Pons (tissue), 1 donor: ENCODE results near the gene NRXN2.
A peak's percentile ranks its signal among the peaks of the same experiment; 100 is the strongest.

ENCODE experiments used
- DNase-seq: peaks from one replicate; pipeline ENCODE4 v3.0.0-alpha.2; 2016; ENCODE audit warnings: low spot score

Gene NRXN2

DNA sequence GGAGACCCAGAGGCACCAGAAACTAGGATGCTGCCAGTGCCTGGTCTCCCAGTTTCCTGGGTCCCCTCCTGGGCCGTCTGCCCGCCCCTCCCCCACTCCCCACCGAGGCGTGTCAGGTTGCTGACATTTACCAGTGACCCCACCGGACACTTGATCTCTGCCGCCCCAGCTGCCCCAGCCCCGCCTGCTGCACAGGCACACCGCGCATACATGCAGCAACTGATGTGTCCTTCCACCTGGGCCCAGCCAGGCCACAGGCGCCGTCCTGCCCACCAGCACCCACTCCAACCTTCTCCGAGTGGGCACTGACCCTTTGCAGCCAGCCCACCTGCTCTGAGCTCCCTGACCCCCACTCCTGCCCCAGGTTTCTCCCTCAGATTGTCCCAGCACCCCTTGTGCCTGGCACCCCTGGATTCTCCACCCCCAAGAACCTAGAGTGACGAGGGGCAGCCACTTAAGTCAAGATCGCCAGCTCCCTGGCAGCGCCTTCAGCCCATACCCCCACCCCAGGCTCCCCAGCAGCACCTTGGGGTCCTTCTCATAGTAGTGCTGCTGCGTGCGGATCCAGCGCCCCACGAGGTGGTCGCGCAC lies 36.2 kb upstream of the NRXN2 start:
- no peak for DNase-seq

- no peak for DNase-seq
Observed at GRCh38 chr11:64758330-64759079, 35.5 kb upstream of the NRXN2 start.

- no peak for DNase-seq
Observed at GRCh38 chr11:64757549-64758329, 34.7 kb upstream of the NRXN2 start.

- DNase-seq: no peak
Observed at GRCh38 chr11:64755681-64756361, 32.8 kb upstream of the NRXN2 start.

DNA sequence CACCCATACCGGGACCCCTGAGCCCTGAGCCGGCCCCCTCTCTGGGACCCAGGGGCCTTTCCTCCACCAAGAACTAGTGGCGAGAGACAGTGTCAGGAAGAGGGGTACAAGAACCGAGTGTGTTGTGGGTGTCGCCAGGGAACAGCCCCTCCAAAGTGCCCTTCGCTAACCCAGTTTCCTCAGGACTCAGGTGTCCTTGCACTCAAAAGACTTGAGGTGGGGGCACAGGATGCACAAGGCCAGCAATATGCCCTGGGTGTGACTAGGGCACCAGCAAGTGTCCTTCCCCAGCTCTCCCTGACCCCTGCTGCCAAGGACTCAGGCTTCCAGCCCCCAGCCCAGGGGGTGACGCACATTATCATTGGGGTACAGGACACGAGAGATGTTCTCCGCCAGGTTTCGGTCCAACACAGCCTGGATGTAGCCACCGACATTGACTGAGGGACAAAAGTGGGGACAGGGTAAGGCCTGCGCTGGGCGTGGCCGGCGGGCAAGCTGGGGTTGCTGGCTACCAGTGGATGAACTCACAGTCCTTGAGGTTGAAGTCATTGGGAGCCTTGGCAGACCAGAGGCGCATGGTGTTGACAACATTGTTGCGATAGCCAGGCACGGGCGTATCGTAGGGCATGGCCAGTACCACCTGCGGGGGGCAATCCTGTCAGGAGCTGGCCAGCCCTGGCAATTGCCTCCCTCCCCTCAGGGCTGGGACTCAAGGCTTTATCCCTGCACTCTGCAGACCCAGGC lies 32.1 kb upstream of the NRXN2 start:
- DNase-seq: no peak

GRCh38 chr11:64754124-64754918 lies 31.3 kb upstream of the NRXN2 start:
- DNase-seq: no peak

DNA sequence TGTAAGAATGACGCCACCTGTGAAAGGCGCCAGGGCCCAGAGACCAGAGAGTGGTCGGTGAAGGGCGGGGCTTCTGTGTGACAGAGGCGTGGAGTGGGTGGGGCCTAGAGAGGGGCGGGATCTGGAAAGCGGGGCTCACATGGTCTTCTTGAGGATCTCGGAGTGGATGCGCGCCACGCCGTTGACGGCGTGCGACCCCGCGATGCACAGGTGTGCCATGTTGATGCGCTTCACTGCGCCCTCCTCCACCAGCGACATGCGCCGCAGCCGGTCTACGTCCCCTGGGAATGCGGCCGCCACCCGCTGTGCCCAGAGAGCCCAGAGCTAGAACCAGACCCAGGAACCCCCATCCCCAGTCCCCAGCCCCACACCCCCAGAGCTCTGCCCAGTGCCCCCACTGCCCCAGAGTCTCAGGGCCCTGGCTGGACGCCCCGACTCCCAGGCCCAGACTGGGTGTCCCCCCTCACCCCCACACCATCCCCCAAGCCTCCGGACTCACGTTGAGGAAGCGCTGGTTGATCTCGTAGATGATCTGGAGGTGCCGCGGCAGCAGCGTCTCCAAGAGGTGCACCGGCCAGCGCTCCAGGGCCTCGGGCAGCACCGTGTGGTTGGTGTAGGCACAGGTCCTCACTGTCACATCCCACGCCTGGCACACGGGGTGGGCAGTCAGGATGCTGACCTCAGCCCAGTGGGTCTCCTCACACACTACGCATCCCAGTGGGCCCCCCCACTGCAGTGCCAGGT lies 30.6 kb upstream of the NRXN2 start:
- DNase-seq: no peak

- no peak for DNase-seq
Observed at GRCh38 chr11:64753019-64753379, 30.0 kb upstream of the NRXN2 start.

DNA sequence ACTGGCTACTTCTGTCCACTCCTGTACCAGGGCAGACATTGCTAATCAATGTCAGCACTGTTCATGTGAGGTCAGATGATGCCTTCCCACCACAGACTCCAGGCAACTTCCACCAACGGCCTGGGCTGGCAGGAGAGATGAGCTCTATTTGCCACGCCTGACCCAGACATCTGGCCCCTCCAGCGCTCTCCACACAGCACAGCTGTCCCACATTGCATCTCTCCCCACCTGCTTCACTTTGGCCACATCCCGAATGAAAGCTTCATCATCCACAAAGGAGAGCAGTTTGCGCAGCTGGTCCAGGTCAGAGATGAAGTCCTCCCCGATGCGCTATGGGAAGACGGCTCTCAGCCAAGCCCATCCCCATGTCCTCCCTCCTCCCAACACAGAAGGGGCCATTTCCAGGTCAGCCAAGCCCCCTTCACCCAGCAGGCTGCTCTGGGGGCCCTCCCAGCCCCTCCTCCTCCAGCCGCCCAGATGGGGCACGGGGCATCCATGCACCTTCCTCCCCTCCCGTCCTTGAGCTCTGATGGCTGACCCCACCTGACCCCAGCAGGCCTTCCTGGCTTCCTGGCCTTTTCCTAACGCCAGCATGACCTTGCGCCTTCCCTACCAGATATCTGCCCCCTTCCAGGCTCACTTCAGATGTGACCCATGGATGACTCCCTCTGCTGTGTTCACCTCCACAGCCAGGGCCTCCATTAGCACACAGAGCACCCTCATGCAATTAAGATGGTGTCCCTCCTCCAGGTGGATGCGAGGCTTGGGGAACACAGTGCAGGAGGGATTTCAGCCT lies 29.4 kb upstream of the NRXN2 start:
- DNase-seq: no peak

DNA sequence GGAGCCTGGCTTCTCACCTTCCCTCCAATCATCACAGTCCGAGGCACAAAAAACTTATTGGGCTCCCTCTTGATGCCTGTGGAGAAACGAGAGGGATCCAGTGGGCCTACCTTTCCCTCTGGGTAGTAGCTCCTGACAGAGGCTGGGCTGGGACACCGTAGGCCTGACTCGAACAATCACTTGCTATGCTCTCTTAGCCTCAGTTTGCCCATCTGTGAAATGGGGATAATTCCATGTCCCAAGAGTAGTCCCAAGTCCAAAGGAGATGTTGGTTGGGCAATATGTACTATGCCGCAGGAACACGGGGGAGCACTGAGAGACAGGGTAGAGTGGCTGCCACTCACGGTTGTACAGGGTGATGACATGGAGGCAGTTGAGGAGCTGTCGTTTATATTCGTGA lies 28.6 kb upstream of the NRXN2 start:
- DNase-seq: no peak

DNA sequence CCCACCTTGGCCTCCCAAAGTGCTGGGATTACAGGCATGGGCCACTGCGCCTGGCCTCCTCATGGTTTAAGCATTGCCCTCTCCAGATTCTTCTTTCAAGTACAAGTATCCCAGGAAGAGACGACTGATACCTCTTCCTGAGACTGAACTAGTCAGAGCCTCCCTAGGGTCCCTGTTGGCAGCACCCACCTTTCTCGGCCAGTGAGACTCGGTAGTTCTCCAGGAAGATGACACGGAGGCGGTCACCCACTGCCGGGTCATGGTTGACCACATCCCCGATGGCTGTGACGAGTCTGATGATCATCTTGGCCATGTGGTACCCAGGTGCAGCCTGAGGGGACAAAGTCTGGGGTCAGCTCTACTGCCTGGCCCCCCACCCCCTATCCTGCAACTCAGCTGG lies 28.1 kb upstream of the NRXN2 start:
- DNase-seq: no peak

GRCh38 chr11:64750361-64751054 lies 27.5 kb upstream of the NRXN2 start:
- no peak for DNase-seq

- DNase-seq: no peak
Observed at GRCh38 chr11:64747961-64748665, 25.1 kb upstream of the NRXN2 start.

DNA sequence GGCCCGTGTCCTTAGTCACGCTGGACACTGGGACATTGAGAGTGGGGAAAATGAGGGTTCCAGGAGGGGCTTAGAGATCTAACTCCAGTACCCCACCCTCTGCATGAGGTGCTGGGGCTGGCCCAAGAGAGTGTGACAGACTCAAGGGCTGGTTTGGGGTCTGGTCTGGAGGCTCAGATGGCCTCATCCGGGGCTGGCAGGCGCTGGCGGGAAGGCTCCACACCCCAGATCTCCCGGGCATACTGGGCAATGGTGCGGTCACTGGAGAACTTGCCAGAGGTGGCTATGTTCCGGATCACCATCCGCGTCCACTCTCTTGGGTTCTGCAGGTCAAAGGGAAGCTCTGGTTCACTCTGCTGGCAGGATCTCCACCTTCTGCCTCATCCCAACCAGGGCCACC lies 23.5 kb upstream of the NRXN2 start:
- DNase-seq: no peak

DNA sequence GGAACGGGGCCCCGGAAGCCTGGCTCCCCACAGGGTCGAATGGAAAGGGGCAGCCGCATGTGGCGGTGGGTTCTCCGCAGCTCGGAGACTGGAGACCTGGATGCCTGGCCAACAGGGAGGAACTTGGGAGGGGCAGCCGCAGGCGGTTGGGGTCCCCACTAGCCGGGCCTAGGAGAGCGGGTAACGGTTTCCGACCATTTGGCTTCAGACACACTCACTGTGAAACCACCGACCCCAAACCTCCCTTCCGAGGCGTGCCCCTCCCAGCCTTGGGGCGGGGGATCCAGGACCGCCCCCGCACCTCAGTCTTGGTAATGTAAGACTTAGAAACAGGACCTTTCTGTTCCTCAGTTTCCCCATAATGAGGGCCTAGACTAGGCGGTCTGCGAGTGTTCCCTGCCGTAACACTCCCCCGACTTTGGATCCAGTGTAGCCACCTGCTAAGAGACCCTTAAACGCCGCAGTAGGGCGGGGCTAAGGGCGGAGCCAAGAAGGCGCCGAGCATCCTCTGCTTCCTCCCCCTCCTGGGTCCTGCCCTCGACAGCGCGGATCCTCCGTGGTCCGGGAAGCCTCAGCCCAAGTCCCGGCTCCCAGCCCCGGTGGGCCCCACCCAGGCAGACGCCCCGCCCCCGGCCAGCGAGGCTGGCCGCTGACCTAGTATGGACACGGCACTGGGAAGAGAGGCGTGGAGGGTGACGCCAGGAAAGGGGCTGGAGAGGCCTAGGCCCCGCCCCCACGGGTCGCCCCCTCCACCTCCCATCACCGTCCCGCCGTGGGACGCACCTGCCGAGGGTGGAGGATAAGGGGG lies 22.7 kb upstream of the NRXN2 start:
- DNase-seq: peak; percentile 33

DNA sequence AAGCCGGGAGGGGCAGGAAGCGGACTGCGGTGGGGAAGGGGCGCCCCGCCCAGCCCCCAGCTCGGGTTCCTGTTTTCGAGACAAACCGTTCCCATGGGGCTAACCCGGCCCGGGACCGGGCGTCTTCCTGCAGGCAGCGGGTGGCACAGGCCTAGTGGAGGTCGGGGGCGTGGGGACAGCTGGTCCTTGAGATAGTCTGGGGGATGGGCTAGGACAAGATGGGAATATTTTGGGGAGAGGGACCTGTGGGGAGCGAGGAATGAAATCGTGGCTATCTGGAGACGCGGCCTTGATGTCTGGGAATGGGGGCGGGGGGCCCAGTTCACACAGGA lies 22.2 kb upstream of the NRXN2 start:
- DNase-seq: no peak

- no peak for DNase-seq
Observed at GRCh38 chr11:64744544-64745188, 21.7 kb upstream of the NRXN2 start.
